WTC11 (cell line): ENCODE data around the gene MLXIP. TPM values are rescaled to one million over a fixed set of nuclear protein-coding genes. Genes with fewer than 3 reads are reported as not detected.

ENCODE experiments used
- ATAC-seq: fragments of 200-7000 bp; cut with Tn5 transposase; 2 replicates; pipeline ENCODE4 v1.10.0; 2021; ENCODE audit warnings: mild to moderate bottlenecking, moderate library complexity
- CTCF ChIA-PET: fragments of 300-600 bp; sonication (Branson Sonifier 250); formaldehyde crosslinking; loops from one replicate; lab custom pipeline; 2021; ENCODE audit warnings: antibody characterized with exemption; lab: Charles Lee
- POLR2A ChIA-PET: fragments of 350-600 bp; sonication (Branson Sonifier 250); formaldehyde crosslinking; loops from one replicate; lab custom pipeline; 2021; ENCODE audit warnings: antibody characterized with exemption; lab: Charles Lee
- DNase-seq: peaks from one replicate; pipeline ENCODE4 v3.0.0; 2021; ENCODE audit warnings: low spot score
- H3K27ac Mint-ChIP-seq: 2 replicates; pipeline ENCODE4 v1.8.0; 2021; ENCODE audit warnings: mixed read lengths
- H3K27me3 Mint-ChIP-seq: 2 replicates; pipeline ENCODE4 v1.8.0; 2021; ENCODE audit warnings: low read depth, mild to moderate bottlenecking, moderate library complexity, mixed read lengths
- H3K36me3 Mint-ChIP-seq: 2 replicates; pipeline ENCODE4 v1.8.0; 2021; ENCODE audit warnings: mixed read lengths
- H3K4me1 Mint-ChIP-seq: 2 replicates; pipeline ENCODE4 v1.8.0; 2022; ENCODE audit warnings: mixed read lengths
- H3K4me3 Mint-ChIP-seq: 2 replicates; pipeline ENCODE4 v1.8.0; 2021; ENCODE audit warnings: mild to moderate bottlenecking, moderate library complexity, mixed read lengths
- H3K9me3 Mint-ChIP-seq: 2 replicates; pipeline ENCODE4 v1.8.0; 2021; ENCODE audit warnings: mixed read lengths
- CREB1 ChIP-seq: sonication (generic); formaldehyde crosslinking; IDR thresholded peaks from 2 replicates; pipeline ENCODE4 v1.8.0; 2023; ENCODE audit warnings: mild to moderate bottlenecking, missing genetic modification reagents
- CTCF ChIP-seq: fragments of 200-600 bp; IDR thresholded peaks from 2 replicates; pipeline ENCODE4 v1.8.0; 2022; ENCODE audit warnings: antibody characterized with exemption
- ELF4 ChIP-seq: sonication (generic); formaldehyde crosslinking; IDR thresholded peaks from 2 replicates; pipeline ENCODE4 v1.8.1; 2022; ENCODE audit warnings: low read depth, mild to moderate bottlenecking, moderate library complexity, missing genetic modification reagents
- GABPB1 ChIP-seq: sonication (generic); formaldehyde crosslinking; IDR thresholded peaks from 2 replicates; pipeline ENCODE4 v1.8.1; 2023; ENCODE audit warnings: mild to moderate bottlenecking, missing genetic modification reagents
- JAZF1 ChIP-seq: fragments of 250-450 bp; sonication (Bioruptor Pico); IDR thresholded peaks from 2 replicates; pipeline ENCODE4 v1.9.0; 2021; ENCODE audit warnings: moderate library complexity, mild to moderate bottlenecking, inconsistent platforms
- MYBL2 ChIP-seq: sonication (generic); formaldehyde crosslinking; IDR thresholded peaks from 2 replicates; pipeline ENCODE4 v1.8.1; 2023; ENCODE audit warnings: mild to moderate bottlenecking, moderate library complexity, missing genetic modification reagents
- NFE2L1 ChIP-seq: sonication (generic); formaldehyde crosslinking; IDR thresholded peaks from 2 replicates; pipeline ENCODE4 v1.8.1; 2023; ENCODE audit warnings: missing genetic modification reagents
- NFYB ChIP-seq: sonication (generic); formaldehyde crosslinking; conservative IDR thresholded peaks from 2 replicates; pipeline ENCODE4 v1.8.0; 2022; ENCODE audit warnings: low read depth, missing genetic modification reagents
- SMAD3 ChIP-seq: sonication (generic); formaldehyde crosslinking; IDR thresholded peaks from 2 replicates; pipeline ENCODE4 v1.8.0; 2022; ENCODE audit warnings: missing genetic modification reagents, mild to moderate bottlenecking, borderline replicate concordance
- TCF7 ChIP-seq: sonication (generic); formaldehyde crosslinking; IDR thresholded peaks from 2 replicates; pipeline ENCODE4 v1.8.0; 2022; ENCODE audit warnings: mild to moderate bottlenecking, low read depth, missing genetic modification reagents, moderate library complexity
- ZBTB43 ChIP-seq: sonication (generic); formaldehyde crosslinking; IDR thresholded peaks from 2 replicates; pipeline ENCODE4 v1.8.1; 2023; ENCODE audit warnings: mild to moderate bottlenecking, missing genetic modification reagents
- ZNF232 ChIP-seq: sonication (generic); formaldehyde crosslinking; IDR thresholded peaks from 2 replicates; pipeline ENCODE4 v1.8.0; 2022; ENCODE audit warnings: mild to moderate bottlenecking, missing genetic modification reagents
- ZNF416 ChIP-seq: fragments of 250-450 bp; sonication (Bioruptor Pico); IDR thresholded peaks from 2 replicates; pipeline ENCODE4 v1.9.0; 2021; ENCODE audit warnings: mild to moderate bottlenecking, inconsistent platforms
- total RNA-seq: library from RNA; stranded (reverse); gene quantifications from 3 replicates; pipeline ENCODE4 v1.2.3, GENCODE V29; 2021
- TF ChIP-seq, protein P1 (sequence below): sonication (generic); formaldehyde crosslinking; IDR thresholded peaks from 2 replicates; pipeline ENCODE4 v1.8.0; 2023; ENCODE audit warnings: missing genetic modification reagents, mild to moderate bottlenecking, borderline replicate concordance
- TF ChIP-seq, protein P2 (sequence below): sonication (generic); formaldehyde crosslinking; IDR thresholded peaks from 2 replicates; pipeline ENCODE4 v1.8.1; 2022; ENCODE audit warnings: missing genetic modification reagents, borderline replicate concordance
- TF ChIP-seq, protein P3 (sequence below): sonication (generic); formaldehyde crosslinking; IDR thresholded peaks from 2 replicates; pipeline ENCODE4 v1.8.1; 2023; ENCODE audit warnings: mild to moderate bottlenecking, missing genetic modification reagents, borderline replicate concordance
- TF ChIP-seq, protein P4 (sequence below): sonication (generic); formaldehyde crosslinking; IDR thresholded peaks from 2 replicates; pipeline ENCODE4 v1.8.1; 2022; ENCODE audit warnings: mild to moderate bottlenecking, missing genetic modification reagents, moderate library complexity, borderline replicate concordance
- TF ChIP-seq, protein P5 (sequence below): sonication (generic); formaldehyde crosslinking; IDR thresholded peaks from 2 replicates; pipeline ENCODE4 v1.8.0; 2023; ENCODE audit warnings: missing genetic modification reagents

Gene MLXIP
- total RNA-seq, 1 experiment from 2014 or later = 49.4 TPM

GRCh38 chr12:122078141-122079032, at the start of gene MLXIP (continued):
- peak; percentile 63; the same call in 1 of the 2 replicates for TF ChIP-seq GABPB1 (CRISPR knock-in tag)
- peak; percentile 66; the same call in 1 of the 2 replicates for TF ChIP-seq CREB1 (CRISPR knock-in tag)
- TF ChIP-seq, protein P1, sequence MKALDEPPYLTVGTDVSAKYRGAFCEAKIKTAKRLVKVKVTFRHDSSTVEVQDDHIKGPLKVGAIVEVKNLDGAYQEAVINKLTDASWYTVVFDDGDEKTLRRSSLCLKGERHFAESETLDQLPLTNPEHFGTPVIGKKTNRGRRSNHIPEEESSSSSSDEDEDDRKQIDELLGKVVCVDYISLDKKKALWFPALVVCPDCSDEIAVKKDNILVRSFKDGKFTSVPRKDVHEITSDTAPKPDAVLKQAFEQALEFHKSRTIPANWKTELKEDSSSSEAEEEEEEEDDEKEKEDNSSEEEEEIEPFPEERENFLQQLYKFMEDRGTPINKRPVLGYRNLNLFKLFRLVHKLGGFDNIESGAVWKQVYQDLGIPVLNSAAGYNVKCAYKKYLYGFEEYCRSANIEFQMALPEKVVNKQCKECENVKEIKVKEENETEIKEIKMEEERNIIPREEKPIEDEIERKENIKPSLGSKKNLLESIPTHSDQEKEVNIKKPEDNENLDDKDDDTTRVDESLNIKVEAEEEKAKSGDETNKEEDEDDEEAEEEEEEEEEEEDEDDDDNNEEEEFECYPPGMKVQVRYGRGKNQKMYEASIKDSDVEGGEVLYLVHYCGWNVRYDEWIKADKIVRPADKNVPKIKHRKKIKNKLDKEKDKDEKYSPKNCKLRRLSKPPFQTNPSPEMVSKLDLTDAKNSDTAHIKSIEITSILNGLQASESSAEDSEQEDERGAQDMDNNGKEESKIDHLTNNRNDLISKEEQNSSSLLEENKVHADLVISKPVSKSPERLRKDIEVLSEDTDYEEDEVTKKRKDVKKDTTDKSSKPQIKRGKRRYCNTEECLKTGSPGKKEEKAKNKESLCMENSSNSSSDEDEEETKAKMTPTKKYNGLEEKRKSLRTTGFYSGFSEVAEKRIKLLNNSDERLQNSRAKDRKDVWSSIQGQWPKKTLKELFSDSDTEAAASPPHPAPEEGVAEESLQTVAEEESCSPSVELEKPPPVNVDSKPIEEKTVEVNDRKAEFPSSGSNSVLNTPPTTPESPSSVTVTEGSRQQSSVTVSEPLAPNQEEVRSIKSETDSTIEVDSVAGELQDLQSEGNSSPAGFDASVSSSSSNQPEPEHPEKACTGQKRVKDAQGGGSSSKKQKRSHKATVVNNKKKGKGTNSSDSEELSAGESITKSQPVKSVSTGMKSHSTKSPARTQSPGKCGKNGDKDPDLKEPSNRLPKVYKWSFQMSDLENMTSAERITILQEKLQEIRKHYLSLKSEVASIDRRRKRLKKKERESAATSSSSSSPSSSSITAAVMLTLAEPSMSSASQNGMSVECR = 0 out of 2 replicates have a peak, but pooled peaks have one; percentile 38
- TF ChIP-seq, protein P2, sequence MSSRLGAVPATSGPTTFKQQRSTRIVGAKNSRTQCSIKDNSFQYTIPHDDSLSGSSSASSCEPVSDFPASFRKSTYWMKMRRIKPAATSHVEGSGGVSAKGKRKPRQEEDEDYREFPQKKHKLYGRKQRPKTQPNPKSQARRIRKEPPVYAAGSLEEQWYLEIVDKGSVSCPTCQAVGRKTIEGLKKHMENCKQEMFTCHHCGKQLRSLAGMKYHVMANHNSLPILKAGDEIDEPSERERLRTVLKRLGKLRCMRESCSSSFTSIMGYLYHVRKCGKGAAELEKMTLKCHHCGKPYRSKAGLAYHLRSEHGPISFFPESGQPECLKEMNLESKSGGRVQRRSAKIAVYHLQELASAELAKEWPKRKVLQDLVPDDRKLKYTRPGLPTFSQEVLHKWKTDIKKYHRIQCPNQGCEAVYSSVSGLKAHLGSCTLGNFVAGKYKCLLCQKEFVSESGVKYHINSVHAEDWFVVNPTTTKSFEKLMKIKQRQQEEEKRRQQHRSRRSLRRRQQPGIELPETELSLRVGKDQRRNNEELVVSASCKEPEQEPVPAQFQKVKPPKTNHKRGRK = no peak
- peak; percentile 85; the same call in 1 of the 2 replicates for TF ChIP-seq ELF4 (CRISPR knock-in tag)
- peak; percentile 50; the same call in 1 of the 2 replicates for TF ChIP-seq NFYB (CRISPR knock-in tag)
- no peak for TF ChIP-seq ZNF416 (CRISPR knock-in tag)
- TF ChIP-seq NFE2L1 (CRISPR knock-in tag) = 0 out of 2 replicates have a peak, but pooled peaks have one; percentile 42

DNA sequence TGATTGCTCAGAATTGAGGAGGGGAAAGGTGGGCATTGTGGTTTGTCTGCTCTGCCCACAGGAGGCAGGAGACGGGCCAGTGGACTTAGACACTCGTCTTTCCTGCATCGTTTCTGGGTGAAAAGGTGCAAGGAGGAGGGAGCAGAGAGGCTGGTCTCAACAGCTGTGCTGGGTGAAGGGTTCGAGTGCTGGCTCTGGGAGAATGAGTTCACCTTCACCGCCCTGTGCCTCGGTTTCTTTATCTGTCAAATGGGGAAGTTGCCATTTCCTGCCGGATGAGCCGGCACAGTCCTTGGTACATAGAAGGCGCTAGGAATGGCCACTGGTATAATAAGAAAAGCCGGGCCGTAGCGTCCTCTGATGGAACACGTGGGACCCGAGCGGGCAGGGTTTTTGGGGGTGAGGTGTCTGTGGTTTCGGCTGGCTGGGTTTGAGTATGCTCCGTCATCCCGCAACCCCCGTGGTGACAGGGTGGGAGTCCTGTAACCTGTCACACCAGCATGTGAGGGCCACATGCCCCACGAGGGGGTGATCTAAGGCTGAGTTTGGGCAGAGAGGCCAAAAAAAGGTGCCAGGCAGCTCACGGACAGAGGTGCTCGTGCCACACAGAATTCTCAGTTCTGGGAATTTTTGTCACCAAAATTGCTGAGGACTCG, 49.5 kb upstream of the MLXIP start:
- no peak overlapping the region for H3K4me3 Mint-ChIP-seq
- TF ChIP-seq SMAD3 (CRISPR knock-in tag) = no peak
- TF ChIP-seq ZBTB43 = no peak
- TF ChIP-seq TCF7 (CRISPR knock-in tag) = no peak
- TF ChIP-seq JAZF1 (CRISPR knock-in tag) = no peak
- TF ChIP-seq, protein P3, sequence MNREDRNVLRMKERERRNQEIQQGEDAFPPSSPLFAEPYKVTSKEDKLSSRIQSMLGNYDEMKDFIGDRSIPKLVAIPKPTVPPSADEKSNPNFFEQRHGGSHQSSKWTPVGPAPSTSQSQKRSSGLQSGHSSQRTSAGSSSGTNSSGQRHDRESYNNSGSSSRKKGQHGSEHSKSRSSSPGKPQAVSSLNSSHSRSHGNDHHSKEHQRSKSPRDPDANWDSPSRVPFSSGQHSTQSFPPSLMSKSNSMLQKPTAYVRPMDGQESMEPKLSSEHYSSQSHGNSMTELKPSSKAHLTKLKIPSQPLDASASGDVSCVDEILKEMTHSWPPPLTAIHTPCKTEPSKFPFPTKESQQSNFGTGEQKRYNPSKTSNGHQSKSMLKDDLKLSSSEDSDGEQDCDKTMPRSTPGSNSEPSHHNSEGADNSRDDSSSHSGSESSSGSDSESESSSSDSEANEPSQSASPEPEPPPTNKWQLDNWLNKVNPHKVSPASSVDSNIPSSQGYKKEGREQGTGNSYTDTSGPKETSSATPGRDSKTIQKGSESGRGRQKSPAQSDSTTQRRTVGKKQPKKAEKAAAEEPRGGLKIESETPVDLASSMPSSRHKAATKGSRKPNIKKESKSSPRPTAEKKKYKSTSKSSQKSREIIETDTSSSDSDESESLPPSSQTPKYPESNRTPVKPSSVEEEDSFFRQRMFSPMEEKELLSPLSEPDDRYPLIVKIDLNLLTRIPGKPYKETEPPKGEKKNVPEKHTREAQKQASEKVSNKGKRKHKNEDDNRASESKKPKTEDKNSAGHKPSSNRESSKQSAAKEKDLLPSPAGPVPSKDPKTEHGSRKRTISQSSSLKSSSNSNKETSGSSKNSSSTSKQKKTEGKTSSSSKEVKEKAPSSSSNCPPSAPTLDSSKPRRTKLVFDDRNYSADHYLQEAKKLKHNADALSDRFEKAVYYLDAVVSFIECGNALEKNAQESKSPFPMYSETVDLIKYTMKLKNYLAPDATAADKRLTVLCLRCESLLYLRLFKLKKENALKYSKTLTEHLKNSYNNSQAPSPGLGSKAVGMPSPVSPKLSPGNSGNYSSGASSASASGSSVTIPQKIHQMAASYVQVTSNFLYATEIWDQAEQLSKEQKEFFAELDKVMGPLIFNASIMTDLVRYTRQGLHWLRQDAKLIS (CRISPR knock-in tag) = no peak
- TF ChIP-seq ZNF232 = no peak
- TF ChIP-seq CTCF = no peak
- TF ChIP-seq GABPB1 (CRISPR knock-in tag) = no peak
- TF ChIP-seq MYBL2 (CRISPR knock-in tag) = no peak
- TF ChIP-seq, protein P4, sequence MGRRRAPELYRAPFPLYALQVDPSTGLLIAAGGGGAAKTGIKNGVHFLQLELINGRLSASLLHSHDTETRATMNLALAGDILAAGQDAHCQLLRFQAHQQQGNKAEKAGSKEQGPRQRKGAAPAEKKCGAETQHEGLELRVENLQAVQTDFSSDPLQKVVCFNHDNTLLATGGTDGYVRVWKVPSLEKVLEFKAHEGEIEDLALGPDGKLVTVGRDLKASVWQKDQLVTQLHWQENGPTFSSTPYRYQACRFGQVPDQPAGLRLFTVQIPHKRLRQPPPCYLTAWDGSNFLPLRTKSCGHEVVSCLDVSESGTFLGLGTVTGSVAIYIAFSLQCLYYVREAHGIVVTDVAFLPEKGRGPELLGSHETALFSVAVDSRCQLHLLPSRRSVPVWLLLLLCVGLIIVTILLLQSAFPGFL (CRISPR knock-in tag) = no peak
- TF ChIP-seq, protein P5, sequence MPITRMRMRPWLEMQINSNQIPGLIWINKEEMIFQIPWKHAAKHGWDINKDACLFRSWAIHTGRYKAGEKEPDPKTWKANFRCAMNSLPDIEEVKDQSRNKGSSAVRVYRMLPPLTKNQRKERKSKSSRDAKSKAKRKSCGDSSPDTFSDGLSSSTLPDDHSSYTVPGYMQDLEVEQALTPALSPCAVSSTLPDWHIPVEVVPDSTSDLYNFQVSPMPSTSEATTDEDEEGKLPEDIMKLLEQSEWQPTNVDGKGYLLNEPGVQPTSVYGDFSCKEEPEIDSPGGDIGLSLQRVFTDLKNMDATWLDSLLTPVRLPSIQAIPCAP = no peak

More for the DNA sequence above, 49.5 kb upstream of the MLXIP start:
- ChIA-PET POLR2A (no interaction called here), CTCF (interaction anchor here (4.2 kb wide), 1 partner anchor 111 kb away, joined by 25 read pairs; the partner anchor contains the start of gene CFAP251)
- ATAC-seq (no peak), DNase-seq (no peak)
- H3K27ac Mint-ChIP-seq = 0 out of 2 replicates have a peak overlapping the region, but pooled peaks have one; percentile 65
- no peaks in the 10 kb centered on the region for H3K36me3 Mint-ChIP-seq
- no peaks in the 10 kb centered on the region for H3K9me3 Mint-ChIP-seq
- no peaks in the 10 kb centered on the region for H3K27me3 Mint-ChIP-seq
- peaks cover 27% of the 10 kb centered on the region for H3K4me1 Mint-ChIP-seq
